Sigmoid colon (tissue), 4 donors: Measurements from ENCODE around the gene CDKN3.

Source experiments
- EP300 ChIP-seq, 4 donors: sonication (generic); formaldehyde crosslinking; IDR thresholded peaks; one replicate each; pipeline ENCODE4 v1.6.1; 2017; ENCODE audit warnings: antibody characterized with exemption in 4 of 4
- POLR2A ChIP-seq, 2 donors: fragments of 450-650 bp; IDR thresholded peaks; one replicate each; pipeline ENCODE4 v1.6.1; 2016; ENCODE audit warnings: antibody characterized with exemption in 2 of 2, mild to moderate bottlenecking in 2 of 2, moderate library complexity in 2 of 2
- POLR2AphosphoS5 ChIP-seq, 4 donors: sonication (generic); formaldehyde crosslinking; IDR thresholded peaks; one replicate each; pipeline ENCODE4 v1.6.1; 2017; ENCODE audit warnings: antibody characterized with exemption in 4 of 4
- TF ChIP-seq, protein P1 (sequence below), 4 experiments: fragments of 450-650 bp in 3 of 4; fragments of 200-600 bp in 1 of 4; IDR thresholded peaks; one replicate each; pipeline ENCODE4 v1.5.1; 2016 to 2019; ENCODE audit warnings: antibody characterized with exemption in 4 of 4, mild to moderate bottlenecking in 3 of 4, moderate library complexity in 2 of 4

GRCh38 chr14:54353694-54354093 lies 43.1 kb upstream of the CDKN3 start:
- TF ChIP-seq POLR2AphosphoS5 (IDR thresholded peaks at IDR 0.05) (no peak), EP300 (IDR thresholded peaks at IDR 0.05) (no peak), POLR2A (IDR thresholded peaks at IDR 0.05) (no peak)
- TF ChIP-seq, protein P1, sequence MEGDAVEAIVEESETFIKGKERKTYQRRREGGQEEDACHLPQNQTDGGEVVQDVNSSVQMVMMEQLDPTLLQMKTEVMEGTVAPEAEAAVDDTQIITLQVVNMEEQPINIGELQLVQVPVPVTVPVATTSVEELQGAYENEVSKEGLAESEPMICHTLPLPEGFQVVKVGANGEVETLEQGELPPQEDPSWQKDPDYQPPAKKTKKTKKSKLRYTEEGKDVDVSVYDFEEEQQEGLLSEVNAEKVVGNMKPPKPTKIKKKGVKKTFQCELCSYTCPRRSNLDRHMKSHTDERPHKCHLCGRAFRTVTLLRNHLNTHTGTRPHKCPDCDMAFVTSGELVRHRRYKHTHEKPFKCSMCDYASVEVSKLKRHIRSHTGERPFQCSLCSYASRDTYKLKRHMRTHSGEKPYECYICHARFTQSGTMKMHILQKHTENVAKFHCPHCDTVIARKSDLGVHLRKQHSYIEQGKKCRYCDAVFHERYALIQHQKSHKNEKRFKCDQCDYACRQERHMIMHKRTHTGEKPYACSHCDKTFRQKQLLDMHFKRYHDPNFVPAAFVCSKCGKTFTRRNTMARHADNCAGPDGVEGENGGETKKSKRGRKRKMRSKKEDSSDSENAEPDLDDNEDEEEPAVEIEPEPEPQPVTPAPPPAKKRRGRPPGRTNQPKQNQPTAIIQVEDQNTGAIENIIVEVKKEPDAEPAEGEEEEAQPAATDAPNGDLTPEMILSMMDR (IDR thresholded peaks at IDR 0.05), result no peak
